ENCODE measurements around the gene HIGD1B.

HIGD1B gene

GRCh38 chr17:44878627-44879221 lies 31.0 kb downstream of the HIGD1B start:
- DNase-seq (ENCODE audit: low read depth) = peak; percentile 68

DNA sequence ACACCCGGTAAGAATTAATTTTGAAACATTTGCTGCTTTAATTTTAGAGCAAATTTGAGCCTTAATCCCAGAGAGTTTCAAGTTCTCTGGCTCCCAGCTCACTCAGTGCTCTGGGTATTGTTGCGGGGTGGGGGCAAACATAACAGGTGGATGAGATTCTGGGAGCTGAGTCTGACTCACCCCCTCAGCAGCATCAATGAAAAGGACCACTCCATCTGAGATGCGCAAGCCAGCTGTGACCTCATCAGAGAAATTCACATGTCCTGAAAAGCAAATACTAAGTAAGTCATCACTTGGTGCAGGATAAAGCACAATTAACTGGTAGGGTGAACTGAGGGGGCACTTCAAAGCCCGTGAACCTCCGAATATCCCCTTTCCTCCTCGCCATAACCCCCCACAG lies 31.7 kb downstream of the HIGD1B start:
- no peak for DNase-seq (ENCODE audit: low read depth)

GRCh38 chr17:44880062-44880461 lies 32.4 kb downstream of the HIGD1B start:
- no peak for DNase-seq (ENCODE audit: low read depth)

DNA sequence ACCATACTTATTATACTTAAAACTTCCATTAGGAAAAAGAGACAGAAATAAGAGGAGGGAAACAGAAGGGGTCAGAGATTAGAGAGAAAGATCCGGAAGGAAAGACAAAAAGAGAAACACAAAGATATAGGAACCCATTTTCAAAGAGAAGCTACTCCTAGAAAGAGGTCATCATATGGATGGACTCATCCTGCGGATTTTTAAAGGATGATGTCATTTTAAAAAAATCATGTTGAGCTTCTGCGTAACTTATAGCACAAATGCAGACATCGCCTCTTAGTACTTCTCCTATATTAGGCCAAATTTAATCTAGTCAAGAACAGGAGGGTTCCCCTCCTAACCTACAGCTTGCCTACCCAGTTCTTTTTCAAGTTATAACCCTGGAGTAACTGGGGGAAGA lies 33.5 kb downstream of the HIGD1B start:
- peak; percentile 32 for DNase-seq (ENCODE audit: low read depth)

DNA sequence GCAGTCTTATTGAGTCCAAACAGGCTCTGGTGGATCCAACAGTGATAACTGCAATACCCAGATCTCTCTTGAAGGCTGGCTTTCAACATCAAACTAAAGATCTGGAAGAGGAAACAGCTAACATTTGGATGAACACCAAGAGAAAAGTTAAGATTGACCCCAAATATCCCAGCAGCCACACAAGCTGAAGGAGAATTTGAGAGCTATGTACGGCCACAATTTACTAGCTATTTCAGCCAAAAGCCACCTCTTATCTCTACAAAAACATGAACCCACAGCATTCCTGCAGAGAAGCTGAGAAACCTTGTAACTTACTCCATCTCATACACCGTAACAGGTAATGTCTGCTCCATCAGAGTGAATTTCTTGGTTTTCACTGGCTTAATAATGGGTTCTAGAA lies 37.3 kb downstream of the HIGD1B start:
- no peak for DNase-seq (ENCODE audit: low read depth)

DNA sequence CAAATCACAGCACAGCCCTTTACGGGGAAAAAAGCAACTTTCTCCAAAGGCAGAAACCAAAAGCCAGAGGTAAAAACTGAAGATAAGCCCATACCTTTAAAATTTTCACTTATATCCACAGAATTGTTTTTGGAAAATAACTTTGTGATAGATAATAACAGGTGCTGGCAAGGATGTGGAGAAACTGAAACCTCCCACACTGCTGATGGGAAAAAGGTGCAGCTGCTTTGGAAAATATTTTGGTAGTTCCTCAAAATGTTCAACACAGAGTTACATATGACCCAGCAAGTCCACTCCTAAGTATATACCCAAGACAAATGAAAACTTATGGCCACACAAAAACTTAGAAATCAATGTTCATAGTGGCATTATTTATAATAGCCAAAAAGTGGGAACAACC lies 39.3 kb downstream of the HIGD1B start:
- DNase-seq (ENCODE audit: low read depth) = no peak

DNA sequence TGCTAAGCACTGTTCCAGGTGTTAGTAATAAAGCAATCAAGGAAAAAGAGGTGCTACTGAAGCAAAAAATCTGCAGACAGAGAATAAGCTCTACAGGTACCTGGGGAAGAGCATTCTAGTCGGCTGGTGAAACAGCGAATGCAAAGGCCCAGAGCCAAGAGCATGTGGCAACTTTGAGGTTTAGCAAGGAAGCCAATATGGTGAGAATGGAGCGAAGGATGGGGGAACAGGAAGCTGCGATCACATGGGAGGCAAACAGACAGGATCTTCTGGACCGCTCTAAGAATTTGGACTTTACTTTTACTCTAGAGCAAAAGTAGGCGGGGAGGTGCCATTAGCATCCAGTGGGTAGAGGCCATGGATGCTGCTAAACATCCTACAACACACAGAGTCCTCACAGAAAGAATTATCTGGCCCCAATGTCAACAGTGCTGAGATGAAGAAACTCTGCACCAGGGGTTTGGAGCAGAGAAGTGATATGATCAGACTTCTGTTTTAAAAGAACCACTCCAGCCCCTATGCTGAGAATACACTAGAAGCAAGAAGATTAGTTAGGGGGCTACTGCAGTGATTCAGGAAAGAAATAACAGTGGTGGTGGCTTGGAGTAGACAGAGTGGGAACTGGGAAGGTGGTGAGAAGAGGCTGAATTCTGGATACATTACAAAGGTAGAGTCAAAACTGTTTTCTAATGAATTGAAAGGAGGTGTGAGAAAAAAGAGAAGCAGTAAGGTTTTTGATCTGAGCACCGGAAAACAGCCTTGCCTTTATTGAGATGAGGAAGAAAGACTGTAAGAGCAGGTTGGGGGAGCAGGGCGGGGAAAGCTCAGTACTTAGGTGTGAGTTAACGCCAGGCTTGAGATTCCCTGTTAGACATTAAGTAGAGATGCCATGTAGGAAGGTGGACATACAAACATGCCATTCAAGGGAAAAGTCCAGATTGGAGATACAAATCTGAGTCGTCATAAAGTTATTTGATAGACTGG lies 40.6 kb downstream of the HIGD1B start:
- DNase-seq (ENCODE audit: low read depth) = no peak

DNA sequence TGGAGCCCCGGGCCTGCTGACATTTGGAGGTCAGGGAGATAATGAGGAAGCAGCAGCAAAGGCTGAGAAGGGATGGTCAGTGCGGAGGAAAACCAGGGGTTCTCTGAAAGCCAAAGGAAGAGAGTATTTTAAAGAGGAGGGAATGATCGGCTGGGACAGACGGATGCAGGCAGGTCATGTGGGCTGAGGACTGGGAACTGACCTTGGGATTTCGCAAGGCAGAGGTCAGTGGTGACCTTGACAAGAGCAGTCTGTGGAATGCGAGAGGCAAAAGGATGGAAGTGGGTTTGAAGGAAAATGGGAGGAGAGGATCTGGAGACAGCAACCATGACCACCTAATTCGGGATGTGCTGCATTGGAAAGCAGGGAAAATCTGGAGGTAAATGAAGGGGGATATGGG lies 41.3 kb downstream of the HIGD1B start:
- no peak for DNase-seq (ENCODE audit: low read depth)

DNA sequence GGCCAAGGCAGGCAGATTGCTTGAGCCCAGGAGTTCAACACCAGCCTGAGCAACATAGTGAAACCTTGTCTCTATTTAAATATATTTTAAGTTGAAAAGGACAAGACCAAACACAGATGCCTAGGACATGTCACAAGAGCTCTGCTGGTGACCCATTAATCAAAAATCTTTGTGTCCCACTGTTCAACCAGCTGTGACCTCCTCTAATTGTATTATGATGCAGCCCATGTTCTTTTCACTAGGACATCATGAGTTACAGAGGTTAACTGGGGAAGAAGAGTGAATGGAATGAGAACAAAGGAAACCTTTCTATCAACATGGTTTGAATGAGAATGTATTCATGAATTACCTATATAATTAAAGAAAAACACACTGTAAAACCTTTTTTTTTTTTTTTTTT lies 44.6 kb downstream of the HIGD1B start:
- DNase-seq (ENCODE audit: low read depth) = no peak

- no peak for DNase-seq (ENCODE audit: low read depth)
Measured at GRCh38 chr17:44894642-44895041, 47.0 kb downstream of the HIGD1B start.

DNA sequence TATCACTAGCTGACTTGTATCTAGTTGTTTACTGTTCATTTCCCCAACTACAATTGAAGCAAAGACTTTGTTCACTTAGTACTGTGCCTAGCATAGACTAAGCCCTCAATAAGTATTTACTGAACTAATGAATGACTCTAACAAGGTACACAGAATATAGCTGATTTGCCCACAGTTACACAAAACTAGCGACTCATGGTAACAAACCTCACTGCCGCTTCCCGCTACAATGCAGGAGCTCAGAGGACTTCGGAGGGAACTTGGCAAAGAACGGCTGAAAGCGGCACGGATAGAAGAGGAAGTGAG lies 51.0 kb downstream of the HIGD1B start:
- peak; percentile 77 for DNase-seq (ENCODE audit: low read depth)

DNA sequence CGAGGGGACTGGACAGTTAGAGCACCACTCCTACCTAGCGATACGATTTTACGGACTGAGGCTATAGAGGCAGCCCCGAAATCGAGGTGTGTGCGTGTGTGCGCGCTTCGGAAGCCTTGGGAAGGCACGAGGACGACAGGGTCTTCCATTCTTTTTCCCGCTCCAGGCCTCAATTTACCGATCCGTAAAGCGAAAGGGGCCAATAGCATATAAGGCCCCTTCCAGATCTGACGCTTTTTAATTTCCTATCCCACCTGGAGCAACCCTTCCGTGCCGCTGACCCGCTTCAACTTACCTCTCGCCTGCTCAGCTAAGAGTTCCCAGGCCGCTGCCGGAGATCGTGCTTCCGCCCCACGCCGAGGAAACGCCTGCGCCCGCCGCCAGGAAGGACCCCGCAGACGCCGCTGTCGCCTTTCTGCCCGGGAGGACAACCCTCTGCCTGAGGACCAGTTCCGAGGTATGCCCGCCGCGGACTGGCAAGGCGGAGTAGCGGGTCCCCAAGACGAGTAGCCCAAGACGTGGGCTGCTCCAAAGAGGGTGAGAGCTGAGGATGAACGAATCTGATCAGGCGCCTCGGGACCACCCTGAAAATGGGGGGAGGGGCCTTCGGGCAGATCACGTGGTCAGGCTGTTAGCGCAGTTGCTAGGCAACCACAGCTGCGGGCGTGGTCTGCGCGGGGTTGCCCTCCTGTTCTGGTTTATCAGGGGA lies 51.5 kb downstream of the HIGD1B start, which contains the start of gene EFTUD2:
EFTUD2 (minus strand) TSS at position 372 of the 709 bp plus-strand sequence. CDS start 4,924 bp downstream, outside the sequence.
- peak; percentile 95 for DNase-seq (ENCODE audit: low read depth)
